Subcutaneous abdominal adipose tissue (tissue), 5 donors: Measurements from ENCODE around the gene INPP5J.

Experiments
- H3K27ac ChIP-seq: one replicate; pipeline ENCODE4 v1.7.0; 2013; ENCODE audit warnings: low read depth, mild to moderate bottlenecking, inconsistent platforms, low read length, moderate library complexity
- H3K27me3 ChIP-seq, 5 donors: one replicate each; pipeline ENCODE4 v1.7.0; 2013; ENCODE audit warnings: low read length in 5 of 5, inconsistent platforms in 1 of 5; ENCODE audit not compliant: control insufficient read depth in 5 of 5, insufficient read depth in 4 of 5
- H3K36me3 ChIP-seq, 5 donors: one replicate each; pipeline ENCODE4 v1.7.0; 2013; ENCODE audit warnings: low read length in 5 of 5; ENCODE audit not compliant: control insufficient read depth in 5 of 5, insufficient read depth in 5 of 5
- H3K4me1 ChIP-seq, 5 donors: one replicate each; pipeline ENCODE4 v1.7.0; 2013; ENCODE audit warnings: low read length in 5 of 5, mild to moderate bottlenecking in 3 of 5, moderate library complexity in 1 of 5; ENCODE audit not compliant: control insufficient read depth in 5 of 5, insufficient read depth in 5 of 5
- H3K4me3 ChIP-seq, 5 donors: one replicate each; pipeline ENCODE4 v1.7.0; 2013; ENCODE audit warnings: low read length in 5 of 5, low read depth in 1 of 5
- H3K9ac ChIP-seq, 5 donors: one replicate each; pipeline ENCODE4 v1.7.0; 2013; ENCODE audit warnings: low read length in 5 of 5, mild to moderate bottlenecking in 4 of 5, moderate library complexity in 3 of 5
- H3K9me3 ChIP-seq, 5 donors: one replicate each; pipeline ENCODE4 v1.7.0; 2013; ENCODE audit warnings: low read length in 5 of 5; ENCODE audit not compliant: control insufficient read depth in 5 of 5
- donor health status: healthy.
- donor health status: healthy.
- donor health status: healthy.
- donor health status: healthy.
- donor health status: healthy.

Gene INPP5J

GRCh38 chr22:31102441-31103081, 20.2 kb upstream of the INPP5J start:
- H3K4me1 ChIP-seq, result peaks cover 0 to 35% (median 25%) of the 10 kb centered on the region in 5 donors
- peaks cover 0 to 67% (median 60%) of the 10 kb centered on the region in 5 donors for H3K36me3 ChIP-seq

GRCh38 chr22:31103111-31103510, 19.7 kb upstream of the INPP5J start:
- Histone ChIP-seq H3K27ac (peak overlapping the region; percentile 60), H3K4me3 (no peak overlapping the region)

More at GRCh38 chr22:31102441-31103081, 20.2 kb upstream of the INPP5J start:
- peak overlapping the region in 1 of 5 donors; percentile 3 for H3K9ac ChIP-seq
- no peaks in the 10 kb centered on the region for H3K9me3 ChIP-seq
- peak overlapping the region; percentile 60 for H3K27ac ChIP-seq
- no peaks in the 10 kb centered on the region for H3K27me3 ChIP-seq
- no peak overlapping the region for H3K4me3 ChIP-seq

GRCh38 chr22:31103899-31104694, 18.7 kb upstream of the INPP5J start:
- H3K4me3 ChIP-seq, result no peak overlapping the region
- H3K36me3 ChIP-seq, result peaks cover 0 to 53% (median 46%) of the 10 kb centered on the region in 5 donors
- H3K4me1 ChIP-seq, result peaks cover 3 to 42% (median 31%) of the 10 kb centered on the region in 5 donors
- H3K9me3 ChIP-seq, result no peaks in the 10 kb centered on the region
- no peaks in the 10 kb centered on the region for H3K27me3 ChIP-seq
- no peak overlapping the region for H3K27ac ChIP-seq
- H3K9ac ChIP-seq, result no peak overlapping the region

More at GRCh38 chr22:31103111-31103510, 19.7 kb upstream of the INPP5J start:
- Histone ChIP-seq H3K9me3 (no peaks in the 10 kb centered on the region), H3K9ac (peak overlapping the region in 1 of 5 donors; percentile 3), H3K27me3 (no peaks in the 10 kb centered on the region), H3K4me1 (peaks cover 3 to 40% (median 30%) of the 10 kb centered on the region in 5 donors), H3K36me3 (peaks cover 0 to 61% (median 54%) of the 10 kb centered on the region in 5 donors)

- H3K4me3 ChIP-seq, result no peak overlapping the region
- H3K9ac ChIP-seq, result no peak overlapping the region
- peaks cover 3 to 42% (median 31%) of the 10 kb centered on the region in 5 donors for H3K4me1 ChIP-seq
- H3K9me3 ChIP-seq, result no peaks in the 10 kb centered on the region
- H3K27me3 ChIP-seq, result no peaks in the 10 kb centered on the region
- H3K27ac ChIP-seq, result peak overlapping the region; percentile 89
- peaks cover 0 to 46% (median 39%) of the 10 kb centered on the region in 5 donors for H3K36me3 ChIP-seq
These were observed 17.9 kb upstream of the INPP5J start for GRCh38 chr22:31104869-31105268.

DNA sequence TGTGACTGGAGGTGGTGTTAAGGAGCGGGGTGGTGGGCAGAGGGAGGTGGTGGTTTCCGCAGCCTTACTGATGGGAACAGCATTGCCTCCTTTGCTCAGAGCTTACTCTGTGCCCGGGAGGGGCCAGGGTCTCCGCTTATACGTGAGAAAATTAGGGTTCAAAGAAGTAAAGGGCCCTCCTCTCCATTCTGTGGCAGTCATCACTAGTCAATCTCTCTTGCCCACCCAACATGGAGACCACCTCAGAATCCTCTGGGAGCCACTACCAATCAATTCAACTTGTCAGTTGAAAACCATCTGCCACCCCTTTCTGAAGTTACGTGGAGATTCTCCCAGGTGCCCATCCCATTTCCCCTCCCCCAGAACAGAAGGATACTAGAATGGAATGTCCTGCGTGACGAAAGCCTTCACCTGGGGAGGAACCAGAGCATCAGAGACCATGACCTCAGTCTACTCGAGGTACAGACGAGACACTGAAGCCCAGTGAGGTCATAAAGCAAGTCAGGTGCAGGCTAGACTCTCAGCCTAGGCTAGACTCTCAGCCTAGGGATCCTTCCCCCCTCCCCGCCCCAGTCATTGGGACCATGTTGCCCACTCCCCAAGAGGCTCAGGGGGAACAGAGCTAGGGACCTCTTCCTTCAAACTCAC, 17.4 kb upstream of the INPP5J start:
- Histone ChIP-seq H3K36me3 (peaks cover 0 to 40% (median 33%) of the 10 kb centered on the region in 5 donors), H3K9ac (peak overlapping the region in 1 of 5 donors; percentile 79), H3K9me3 (no peaks in the 10 kb centered on the region), H3K4me1 (peaks cover 3 to 42% (median 31%) of the 10 kb centered on the region in 5 donors), H3K27ac (peak overlapping the region; percentile 89), H3K4me3 (peak overlapping the region in 1 of 5 donors; percentile 79), H3K27me3 (no peaks in the 10 kb centered on the region)

DNA sequence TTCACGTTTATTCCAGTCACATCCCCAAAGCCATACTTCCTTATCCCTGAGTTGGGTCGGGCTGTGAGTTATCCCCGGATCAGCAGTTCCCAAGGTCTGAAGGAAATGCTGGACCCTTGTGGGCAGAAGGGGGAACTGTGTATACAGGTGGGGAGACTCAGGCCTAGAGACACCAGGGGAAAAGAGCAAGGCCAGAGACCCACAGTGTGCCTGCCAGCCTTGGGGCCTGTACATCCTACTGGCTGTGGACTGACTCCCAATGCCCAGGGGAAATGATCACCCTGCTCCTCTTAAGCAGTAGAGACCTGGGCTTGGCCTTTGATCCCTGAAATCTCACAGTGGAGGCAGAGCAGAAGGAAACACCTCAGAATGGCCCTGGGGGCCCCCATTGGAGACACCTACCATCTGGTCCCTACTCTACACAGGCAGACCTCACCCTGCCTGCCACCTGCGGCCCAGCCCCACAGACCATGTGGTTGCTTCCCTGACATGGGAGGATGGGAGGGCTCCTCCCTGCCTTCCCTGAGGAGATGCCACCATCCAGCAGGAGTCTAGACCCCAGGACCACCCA, 16.7 kb upstream of the INPP5J start:
- Histone ChIP-seq H3K9me3 (no peaks in the 10 kb centered on the region), H3K27me3 (no peaks in the 10 kb centered on the region), H3K36me3 (peaks cover 0 to 35% (median 28%) of the 10 kb centered on the region in 5 donors), H3K4me1 (peaks cover 3 to 42% (median 31%) of the 10 kb centered on the region in 5 donors), H3K4me3 (peak overlapping the region; percentile 69 to 82 (median 79)), H3K9ac (peak overlapping the region; percentile 63 to 87 (median 79)), H3K27ac (peak overlapping the region; percentile 89)

- Histone ChIP-seq H3K9me3 (no peaks in the 10 kb centered on the region), H3K27ac (peak overlapping the region; percentile 89), H3K36me3 (peaks cover 0 to 31% (median 25%) of the 10 kb centered on the region in 5 donors), H3K4me3 (peak overlapping the region; percentile 69 to 82 (median 79)), H3K4me1 (peaks cover 3 to 42% (median 31%) of the 10 kb centered on the region in 5 donors), H3K9ac (peak overlapping the region; percentile 63 to 87 (median 79)), H3K27me3 (no peaks in the 10 kb centered on the region)
These were observed 16.0 kb upstream of the INPP5J start for GRCh38 chr22:31106731-31107177.

DNA sequence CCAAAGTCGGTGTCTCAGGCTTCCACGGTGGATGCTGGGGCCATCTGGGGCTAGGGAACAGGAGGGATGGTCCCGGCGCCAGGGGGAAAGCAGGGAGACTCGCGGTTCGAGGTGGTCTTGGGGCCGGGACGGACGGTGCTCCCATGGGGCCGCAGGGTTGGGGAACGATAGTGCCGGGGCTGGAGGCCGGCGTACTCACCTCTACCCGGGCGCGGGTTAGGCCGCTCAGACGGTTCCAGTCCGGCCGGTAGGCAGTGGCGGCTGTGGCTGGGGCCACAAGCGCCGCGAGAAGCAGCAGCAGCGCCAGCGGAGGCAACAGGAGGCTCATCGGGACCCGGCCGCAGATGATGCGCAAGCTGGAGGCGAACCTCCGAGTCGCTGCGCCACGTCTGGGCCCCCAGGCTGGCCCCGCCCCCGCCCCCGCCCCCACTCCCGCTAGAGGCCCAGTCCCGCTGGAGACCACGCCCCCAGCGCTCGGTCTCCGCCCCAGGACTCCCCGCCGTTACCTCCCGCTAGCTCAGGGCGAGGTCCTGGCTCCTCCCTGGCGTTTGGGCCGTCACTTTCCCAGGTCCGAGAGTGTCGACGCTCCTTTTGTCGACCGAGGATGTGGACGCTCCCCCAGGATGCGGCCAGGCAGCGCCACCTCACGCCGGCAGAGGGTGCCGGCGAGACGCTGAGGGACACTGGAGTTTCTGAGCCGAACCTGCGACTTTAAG, 15.4 kb upstream of the INPP5J start, which contains the start of gene SELENOM:
Gene SELENOM, minus strand, starts transcription at position 391 of the 716 bp plus-strand sequence. Its CDS starts 63 bp downstream, at position 328.
- Histone ChIP-seq H3K4me1 (peaks cover 3 to 37% (median 30%) of the 10 kb centered on the region in 5 donors), H3K9ac (peak within 1 kb of the TSS; percentile 63 to 87 (median 79)), H3K4me3 (peak within 1 kb of the TSS; percentile 69 to 82 (median 79)), H3K9me3 (no peaks in the 10 kb centered on the region), H3K36me3 (peaks cover 0 to 26% (median 19%) of the 10 kb centered on the region in 5 donors), H3K27me3 (no peaks in the 10 kb centered on the region), H3K27ac (peak within 1 kb of the TSS; percentile 89)

GRCh38 chr22:31107894-31108218, 14.9 kb upstream of the INPP5J start:
- peaks cover 0 to 23% (median 14%) of the 10 kb centered on the region in 5 donors for H3K36me3 ChIP-seq
- H3K4me3 ChIP-seq, result peak overlapping the region; percentile 57 to 79 (median 70)
- H3K27ac ChIP-seq, result peak overlapping the region; percentile 50
- H3K27me3 ChIP-seq, result no peaks in the 10 kb centered on the region
- peak overlapping the region; percentile 59 to 84 (median 63) for H3K9ac ChIP-seq
- no peaks in the 10 kb centered on the region for H3K9me3 ChIP-seq
- H3K4me1 ChIP-seq, result peaks cover 3 to 33% (median 27%) of the 10 kb centered on the region in 5 donors
